Transverse colon (tissue), 3 donors: ENCODE measurements around the gene NRSN1.

ENCODE experiments used
- EP300 ChIP-seq: sonication (generic); formaldehyde crosslinking; IDR thresholded peaks from one replicate; pipeline ENCODE4 v1.6.1; 2017; ENCODE audit warnings: antibody characterized with exemption, low read depth
- TF ChIP-seq, protein P1 (sequence below), 5 experiments: fragments of 200-600 bp in 3 of 5; fragments of 450-650 bp in 2 of 5; sonication (generic) in 3 of 5; IDR thresholded peaks; 1 replicate in 2 of 5; 2 replicates in 3 of 5; pipeline ENCODE4 v1.5.1; 2016 to 2017; ENCODE audit warnings: antibody characterized with exemption in 5 of 5, inconsistent platforms in 3 of 5, mild to moderate bottlenecking in 2 of 5, moderate library complexity in 1 of 5

DNA sequence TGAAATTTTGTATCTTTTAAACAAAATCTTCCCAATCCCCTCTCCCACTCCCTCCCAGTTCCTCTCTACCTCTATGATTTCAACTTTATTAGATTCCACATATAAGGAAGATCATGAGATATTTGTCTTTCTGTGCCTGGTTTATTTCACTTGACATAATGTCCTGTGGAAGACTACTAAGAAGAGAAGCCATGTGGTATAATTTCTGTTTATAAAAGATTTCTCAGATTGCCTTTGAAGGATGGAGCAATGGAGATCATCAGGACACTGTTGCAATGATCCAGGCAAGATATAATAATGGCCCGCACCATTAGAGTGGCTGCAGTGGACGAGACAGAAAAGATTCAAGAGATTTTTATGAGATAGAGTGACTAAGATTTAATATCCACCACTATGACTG, 13.1 kb downstream of the NRSN1 start:
- TF ChIP-seq, protein P1, sequence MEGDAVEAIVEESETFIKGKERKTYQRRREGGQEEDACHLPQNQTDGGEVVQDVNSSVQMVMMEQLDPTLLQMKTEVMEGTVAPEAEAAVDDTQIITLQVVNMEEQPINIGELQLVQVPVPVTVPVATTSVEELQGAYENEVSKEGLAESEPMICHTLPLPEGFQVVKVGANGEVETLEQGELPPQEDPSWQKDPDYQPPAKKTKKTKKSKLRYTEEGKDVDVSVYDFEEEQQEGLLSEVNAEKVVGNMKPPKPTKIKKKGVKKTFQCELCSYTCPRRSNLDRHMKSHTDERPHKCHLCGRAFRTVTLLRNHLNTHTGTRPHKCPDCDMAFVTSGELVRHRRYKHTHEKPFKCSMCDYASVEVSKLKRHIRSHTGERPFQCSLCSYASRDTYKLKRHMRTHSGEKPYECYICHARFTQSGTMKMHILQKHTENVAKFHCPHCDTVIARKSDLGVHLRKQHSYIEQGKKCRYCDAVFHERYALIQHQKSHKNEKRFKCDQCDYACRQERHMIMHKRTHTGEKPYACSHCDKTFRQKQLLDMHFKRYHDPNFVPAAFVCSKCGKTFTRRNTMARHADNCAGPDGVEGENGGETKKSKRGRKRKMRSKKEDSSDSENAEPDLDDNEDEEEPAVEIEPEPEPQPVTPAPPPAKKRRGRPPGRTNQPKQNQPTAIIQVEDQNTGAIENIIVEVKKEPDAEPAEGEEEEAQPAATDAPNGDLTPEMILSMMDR (IDR thresholded peaks at IDR 0.05) = no peak
- no peak for TF ChIP-seq EP300
